HL-60 (cell line): ENCODE measurements around the gene CBX1.

Experiments used
- DNase-seq, 2 experiments: peaks; one replicate each; pipeline ENCODE4 v3.0.0-alpha.2; 2010 to 2020; ENCODE audit warnings: low read depth in 1 of 2, low spot score in 1 of 2
- H3K27ac ChIP-seq: fragments of 250-450 bp; sonication (Bioruptor Pico); replicated peaks from 2 replicates; pipeline ENCODE4 v1.5.1; 2020; ENCODE audit warnings: mild to moderate bottlenecking, moderate library complexity
- H3K27me3 ChIP-seq: fragments of 250-450 bp; sonication (Bioruptor Pico); 2 replicates; pipeline ENCODE4 v1.5.1; 2021; ENCODE audit warnings: mild to moderate bottlenecking, moderate library complexity; ENCODE audit not compliant: insufficient read depth, poor library complexity, severe bottlenecking
- H3K4me3 ChIP-seq: replicated peaks from 2 replicates; pipeline ENCODE4 v1.5.1; 2011; ENCODE audit warnings: mild to moderate bottlenecking, control low read depth, low read length; ENCODE audit not compliant: insufficient read depth
- CTCF ChIP-seq: IDR thresholded peaks from one replicate; pipeline ENCODE4 v1.5.1; 2011; ENCODE audit warnings: low read length, control low read depth, inconsistent platforms; ENCODE audit not compliant: insufficient read depth
- GABPA ChIP-seq: IDR thresholded peaks from 2 replicates; pipeline ENCODE4 v1.6.1; 2012; ENCODE audit warnings: low read depth
- POLR2AphosphoS5 ChIP-seq: IDR thresholded peaks from 2 replicates; pipeline ENCODE4 v1.6.1; 2012; ENCODE audit warnings: low read depth
- SPI1 ChIP-seq: IDR thresholded peaks from 2 replicates; pipeline ENCODE4 v1.6.1; 2012; ENCODE audit warnings: low read depth, mild to moderate bottlenecking, borderline replicate concordance
- TF ChIP-seq, protein P1 (sequence below): IDR thresholded peaks from 2 replicates; pipeline ENCODE4 v1.6.1; 2012; ENCODE audit warnings: low read depth; ENCODE audit not compliant: insufficient replicate concordance

Gene CBX1

GRCh38 chr17:48144976-48145798, 43.9 kb upstream of the CBX1 start:
- peaks cover 20% of the 10 kb centered on the region for H3K27me3 ChIP-seq
- no peak for DNase-seq

DNA sequence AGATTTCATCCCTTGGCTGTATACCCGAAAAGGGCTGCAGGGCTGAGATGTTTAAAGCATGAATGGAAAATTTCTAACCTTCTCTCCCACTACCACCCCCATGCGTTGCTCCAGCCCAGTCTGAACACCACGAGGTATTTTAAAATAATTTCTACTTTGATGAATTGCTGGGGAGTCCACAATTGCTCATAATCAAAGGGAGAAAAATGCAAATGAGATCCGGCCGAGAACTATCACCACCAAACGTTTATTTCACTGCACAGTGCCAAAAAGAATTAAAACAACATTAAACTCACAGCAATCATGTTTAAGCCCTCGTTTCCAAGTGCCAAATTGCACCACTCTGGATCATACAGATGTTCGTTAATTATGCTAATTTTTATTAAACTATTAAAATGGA, 43.0 kb upstream of the CBX1 start:
- DNase-seq: no peak
- no peak overlapping the region for H3K4me3 ChIP-seq
- H3K27me3 ChIP-seq: peaks cover 13% of the 10 kb centered on the region
- no peak overlapping the region for H3K27ac ChIP-seq
- TF ChIP-seq SPI1: no peak
- TF ChIP-seq POLR2AphosphoS5: no peak
- no peak for TF ChIP-seq GABPA
- TF ChIP-seq, protein P1, sequence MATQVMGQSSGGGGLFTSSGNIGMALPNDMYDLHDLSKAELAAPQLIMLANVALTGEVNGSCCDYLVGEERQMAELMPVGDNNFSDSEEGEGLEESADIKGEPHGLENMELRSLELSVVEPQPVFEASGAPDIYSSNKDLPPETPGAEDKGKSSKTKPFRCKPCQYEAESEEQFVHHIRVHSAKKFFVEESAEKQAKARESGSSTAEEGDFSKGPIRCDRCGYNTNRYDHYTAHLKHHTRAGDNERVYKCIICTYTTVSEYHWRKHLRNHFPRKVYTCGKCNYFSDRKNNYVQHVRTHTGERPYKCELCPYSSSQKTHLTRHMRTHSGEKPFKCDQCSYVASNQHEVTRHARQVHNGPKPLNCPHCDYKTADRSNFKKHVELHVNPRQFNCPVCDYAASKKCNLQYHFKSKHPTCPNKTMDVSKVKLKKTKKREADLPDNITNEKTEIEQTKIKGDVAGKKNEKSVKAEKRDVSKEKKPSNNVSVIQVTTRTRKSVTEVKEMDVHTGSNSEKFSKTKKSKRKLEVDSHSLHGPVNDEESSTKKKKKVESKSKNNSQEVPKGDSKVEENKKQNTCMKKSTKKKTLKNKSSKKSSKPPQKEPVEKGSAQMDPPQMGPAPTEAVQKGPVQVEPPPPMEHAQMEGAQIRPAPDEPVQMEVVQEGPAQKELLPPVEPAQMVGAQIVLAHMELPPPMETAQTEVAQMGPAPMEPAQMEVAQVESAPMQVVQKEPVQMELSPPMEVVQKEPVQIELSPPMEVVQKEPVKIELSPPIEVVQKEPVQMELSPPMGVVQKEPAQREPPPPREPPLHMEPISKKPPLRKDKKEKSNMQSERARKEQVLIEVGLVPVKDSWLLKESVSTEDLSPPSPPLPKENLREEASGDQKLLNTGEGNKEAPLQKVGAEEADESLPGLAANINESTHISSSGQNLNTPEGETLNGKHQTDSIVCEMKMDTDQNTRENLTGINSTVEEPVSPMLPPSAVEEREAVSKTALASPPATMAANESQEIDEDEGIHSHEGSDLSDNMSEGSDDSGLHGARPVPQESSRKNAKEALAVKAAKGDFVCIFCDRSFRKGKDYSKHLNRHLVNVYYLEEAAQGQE: no peak
- no peak for TF ChIP-seq CTCF

More at GRCh38 chr17:48144976-48145798, 43.9 kb upstream of the CBX1 start:
- Histone ChIP-seq H3K4me3 (no peak overlapping the region), H3K27ac (no peak overlapping the region)
- TF ChIP-seq, protein P1: no peak
- TF ChIP-seq CTCF: no peak
- no peak for TF ChIP-seq GABPA
- no peak for TF ChIP-seq SPI1
- no peak for TF ChIP-seq POLR2AphosphoS5

DNA sequence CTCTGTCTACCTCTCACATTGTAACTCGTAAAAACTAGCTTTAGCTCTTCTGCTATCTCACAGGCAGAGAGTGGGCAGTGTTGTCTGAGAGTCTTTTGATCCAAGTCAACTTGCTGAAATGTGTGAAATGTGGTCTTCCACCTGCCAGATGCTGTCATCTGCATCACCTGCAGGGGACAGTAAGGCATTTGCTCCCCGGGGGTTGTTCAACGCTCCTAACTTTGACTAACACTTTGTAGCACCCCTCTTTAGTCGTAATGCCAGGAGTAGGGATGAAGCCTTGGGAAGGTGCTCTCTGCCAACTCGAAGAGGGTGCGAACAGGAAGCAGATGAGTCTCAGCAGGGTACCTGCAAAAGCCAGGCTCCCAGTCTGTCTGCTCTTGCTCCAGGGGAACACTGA, 42.4 kb upstream of the CBX1 start:
- no peak for DNase-seq
- peaks cover 8% of the 10 kb centered on the region for H3K27me3 ChIP-seq

More for the DNA sequence above, 42.4 kb upstream of the CBX1 start:
- TF ChIP-seq CTCF: no peak
- TF ChIP-seq SPI1: no peak
- TF ChIP-seq POLR2AphosphoS5: no peak
- TF ChIP-seq GABPA: no peak
- TF ChIP-seq, protein P1: no peak
- H3K4me3 ChIP-seq: no peak overlapping the region
- H3K27ac ChIP-seq: no peak overlapping the region
